CD14-positive monocyte (primary cell): ENCODE results near the gene HIF3A. TPM values are rescaled to one million over a fixed set of nuclear protein-coding genes. Genes with fewer than 3 reads are reported as not detected.

Experiments used
- DNase-seq, 3 donors: peaks; one replicate each; pipeline ENCODE4 v3.0.0-alpha.2; 2011 to 2022
- H2AFZ ChIP-seq: 2 replicates; pipeline ENCODE4 v1.6.0; 2012; ENCODE audit warnings: mild to moderate bottlenecking, low read depth, low read length, inconsistent platforms; ENCODE audit not compliant: insufficient read depth, poor library complexity, severe bottlenecking
- H3K27ac ChIP-seq, 2 donors: 1 replicate in 1 of 2; 2 replicates in 1 of 2; pipeline ENCODE4 v1.5.1; 2012 to 2013; ENCODE audit warnings: low read length in 2 of 2, control low read depth in 1 of 2, inconsistent platforms in 1 of 2, low read depth in 1 of 2, mild to moderate bottlenecking in 1 of 2
- H3K27me3 ChIP-seq, 2 donors: one replicate each; pipeline versions ENCODE4 v1.6.0 to v1.6.1; 2011 to 2013; ENCODE audit warnings: low read length in 2 of 2; ENCODE audit not compliant: control insufficient read depth in 2 of 2, insufficient read depth in 2 of 2
- H3K36me3 ChIP-seq, 2 donors: replicated peaks in 1 of 2; 1 replicate in 1 of 2; 2 replicates in 1 of 2; pipeline versions ENCODE4 v1.5.1 to v1.6.1; 2012 to 2013; ENCODE audit warnings: low read length in 2 of 2, control low read depth in 1 of 2, inconsistent platforms in 1 of 2, mild to moderate bottlenecking in 1 of 2; ENCODE audit not compliant: insufficient read depth in 2 of 2, control insufficient read depth in 1 of 2
- H3K4me1 ChIP-seq, 2 donors: 1 replicate in 1 of 2; 2 replicates in 1 of 2; pipeline versions ENCODE4 v1.5.1 to v1.6.1; 2012 to 2013; ENCODE audit warnings: low read length in 2 of 2, control low read depth in 1 of 2, inconsistent platforms in 1 of 2, mild to moderate bottlenecking in 1 of 2, moderate library complexity in 1 of 2; ENCODE audit not compliant: insufficient read depth in 2 of 2, control insufficient read depth in 1 of 2
- H3K4me2 ChIP-seq: replicated peaks from 2 replicates; pipeline ENCODE3; 2012; ENCODE audit warnings: low read length, moderate library complexity, mild to moderate bottlenecking; ENCODE audit not compliant: poor library complexity, severe bottlenecking; ENCODE audit errors: extremely low read depth
- H3K4me3 ChIP-seq, 3 experiments: fragments of 200-600 bp in 1 of 3; sonication (generic) in 1 of 3; replicated peaks in 1 of 3; 1 replicate in 2 of 3; 2 replicates in 1 of 3; pipeline ENCODE4 v1.5.1; 2011 to 2013; ENCODE audit warnings: low read length in 3 of 3, mild to moderate bottlenecking in 3 of 3, control low read depth in 2 of 3, low read depth in 2 of 3, inconsistent platforms in 1 of 3, moderate library complexity in 1 of 3
- H3K79me2 ChIP-seq: 2 replicates; pipeline ENCODE4 v1.6.0; 2012; ENCODE audit warnings: mild to moderate bottlenecking, control low read depth, inconsistent platforms, low read length, moderate library complexity; ENCODE audit not compliant: insufficient read depth
- H3K9ac ChIP-seq: 2 replicates; pipeline ENCODE4 v1.6.0; 2017; ENCODE audit warnings: low read length, mild to moderate bottlenecking; ENCODE audit not compliant: insufficient read depth, poor library complexity, severe bottlenecking
- H3K9me3 ChIP-seq, 2 donors: replicated peaks in 1 of 2; 1 replicate in 1 of 2; 2 replicates in 1 of 2; pipeline versions ENCODE4 v1.5.1 to v1.6.1; 2012 to 2013; ENCODE audit warnings: low read length in 2 of 2, control low read depth in 1 of 2; ENCODE audit not compliant: control insufficient read depth in 1 of 2, insufficient read depth in 1 of 2
- H4K20me1 ChIP-seq: 2 replicates; pipeline ENCODE4 v1.6.0; 2012; ENCODE audit warnings: mild to moderate bottlenecking, low read length, control low read depth, moderate library complexity; ENCODE audit not compliant: insufficient read depth
- H3K27ac Mint-ChIP-seq, 7 donors: one replicate each; pipeline ENCODE4 v1.8.0; 2020; ENCODE audit warnings: mild to moderate bottlenecking in 7 of 7, mixed read lengths in 7 of 7, moderate library complexity in 6 of 7, inconsistent platforms in 2 of 7
- H3K27me3 Mint-ChIP-seq, 3 donors: one replicate each; pipeline ENCODE4 v1.8.0; 2021 to 2022; ENCODE audit warnings: low read depth in 3 of 3, mild to moderate bottlenecking in 3 of 3, mixed read lengths in 3 of 3, moderate library complexity in 3 of 3, inconsistent platforms in 1 of 3
- H3K36me3 Mint-ChIP-seq, 2 donors: one replicate each; pipeline ENCODE4 v1.8.0; 2020; ENCODE audit warnings: mixed read lengths in 2 of 2, inconsistent platforms in 1 of 2, mild to moderate bottlenecking in 1 of 2
- H3K4me1 Mint-ChIP-seq: one replicate; pipeline ENCODE4 v1.8.0; 2020; ENCODE audit warnings: mild to moderate bottlenecking, mixed read lengths
- H3K4me3 Mint-ChIP-seq, 2 donors: one replicate each; pipeline ENCODE4 v1.8.0; 2020; ENCODE audit warnings: mild to moderate bottlenecking in 2 of 2, mixed read lengths in 2 of 2, moderate library complexity in 1 of 2
- H3K9me3 Mint-ChIP-seq, 7 donors: one replicate each; pipeline ENCODE4 v1.8.0; 2020 to 2022; ENCODE audit warnings: mixed read lengths in 7 of 7, mild to moderate bottlenecking in 6 of 7, moderate library complexity in 6 of 7, inconsistent platforms in 2 of 7
- CTCF ChIP-seq: fragments of 200-600 bp; IDR thresholded peaks from one replicate; pipeline ENCODE4 v1.8.0; 2022; ENCODE audit warnings: antibody characterized with exemption, mild to moderate bottlenecking
- WGBS: methylation state at CpG from one replicate; pipeline ENCODE4 v1.1.5; 2013; ENCODE audit warnings: missing lambda C conversion rate; ENCODE audit not compliant: insufficient coverage; 5-methylcytosine and 5-hydroxymethylcytosine counted together
- intact Hi-C, 2 donors: fragments of 100-400 bp; cut with micrococcal nuclease; formaldehyde crosslinking; loops; one replicate each; pipeline versions ENCODE4 v1.15.0 to v1.15.1; 2023
- polyA plus RNA-seq, 3 donors: library from polyadenylated mRNA; depleted of rRNA in 1 of 3; unstranded in 2 of 3; stranded (reverse) in 1 of 3; fragments of 300-500 nt in 2 of 3; fragments of >200 nt in 1 of 3; fragmentation: Illumina TruSeq in 2 of 3; gene quantifications; 1 replicate in 2 of 3; 2 replicates in 1 of 3; pipeline ENCODE4 v1.2.3, GENCODE V29; 2012 to 2021

The HIF3A gene
- polyA plus RNA-seq, 3 donors = not detected

DNA sequence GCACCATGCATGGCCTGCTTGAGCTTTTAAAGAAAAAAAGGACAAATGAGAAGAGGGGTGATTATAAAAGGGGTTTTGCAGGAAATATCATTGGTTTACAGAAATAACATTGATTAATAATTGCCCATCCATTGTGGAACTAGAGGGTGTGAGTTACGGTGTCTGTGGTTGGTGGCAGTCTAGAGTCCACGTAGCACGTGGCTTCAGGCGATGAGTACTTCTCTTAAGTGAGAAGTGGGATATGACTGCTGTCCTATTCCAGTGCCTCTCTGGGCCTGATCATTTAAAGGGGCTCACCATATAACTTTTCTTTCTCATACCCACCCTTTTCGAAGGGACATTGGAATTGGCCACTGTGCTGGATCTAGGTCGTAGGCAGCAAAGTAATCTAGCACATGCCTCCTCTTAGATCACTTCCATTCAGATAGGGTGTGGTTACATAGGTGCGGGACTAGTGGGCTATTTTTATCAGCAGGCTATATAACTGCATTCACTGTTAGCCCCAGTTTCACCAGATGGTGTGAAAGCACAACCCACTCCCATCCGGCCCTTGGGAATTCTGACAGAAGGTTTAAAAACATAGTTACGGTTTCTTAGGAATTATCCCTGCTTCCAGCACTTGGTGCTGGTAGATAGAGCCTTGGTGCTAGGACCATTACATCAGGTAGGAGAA, 69.9 kb downstream of the HIF3A start:
- WGBS = 100% methylated on average over 1 of the region's 9 CpGs
- Histone ChIP-seq H3K27me3 (no peaks in the 10 kb centered on the region), H4K20me1 (peaks cover 30% of the 10 kb centered on the region), H3K27ac (no peak overlapping the region), H3K36me3 (peaks cover 24 to 65% of the 10 kb centered on the region in 2 donors), H3K79me2 (peaks cover 28% of the 10 kb centered on the region), H3K4me2 (no peak overlapping the region), H3K4me3 (no peak overlapping the region), H2AFZ (no peak overlapping the region), H3K9ac (no peak overlapping the region), H3K9me3 (no peaks in the 10 kb centered on the region), H3K4me1 (no peaks in the 10 kb centered on the region)
- no peak for TF ChIP-seq CTCF
- Mint-ChIP-seq H3K4me1 (no peaks in the 10 kb centered on the region), H3K4me3 (no peak overlapping the region), H3K27me3 (peaks cover 0 to 1% (median 0%) of the 10 kb centered on the region in 3 donors), H3K9me3 (no peaks in the 10 kb centered on the region), H3K36me3 (peaks cover 35 to 57% of the 10 kb centered on the region in 2 donors), H3K27ac (no peak overlapping the region)
- DNase-seq = no peak
- intact Hi-C loops = no loop called here

DNA sequence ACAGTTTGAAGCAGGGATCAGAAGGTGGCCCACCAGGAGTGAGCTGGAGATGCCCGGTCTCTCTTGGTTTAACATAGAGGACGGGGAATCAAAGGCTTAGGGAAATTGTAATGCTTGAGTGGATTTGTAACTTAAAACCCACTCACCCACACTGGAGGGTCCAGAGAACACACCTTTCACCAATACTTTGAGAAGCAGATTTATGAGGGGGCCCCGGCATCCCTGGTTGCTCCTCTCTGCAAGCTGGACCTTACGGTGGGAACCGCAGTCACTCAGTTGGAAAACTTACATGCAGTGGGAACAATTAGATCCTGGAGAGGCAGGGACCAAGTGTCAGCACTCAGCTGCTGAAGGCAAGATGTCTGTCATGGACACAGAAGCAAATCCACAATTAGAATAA, 70.6 kb downstream of the HIF3A start:
- H3K4me3 Mint-ChIP-seq = no peak overlapping the region
- Histone ChIP-seq H3K9me3 (no peaks in the 10 kb centered on the region), H3K4me3 (no peak overlapping the region), H3K36me3 (peaks cover 27 to 65% of the 10 kb centered on the region in 2 donors), H3K9ac (no peak overlapping the region), H2AFZ (no peak overlapping the region), H3K4me1 (no peaks in the 10 kb centered on the region), H3K4me2 (no peak overlapping the region), H3K27me3 (no peaks in the 10 kb centered on the region), H4K20me1 (peaks cover 34% of the 10 kb centered on the region), H3K27ac (no peak overlapping the region), H3K79me2 (peaks cover 28% of the 10 kb centered on the region)
- intact Hi-C loops = no loop called here
- no peak for DNase-seq
- H3K27ac Mint-ChIP-seq = no peak overlapping the region
- H3K36me3 Mint-ChIP-seq = peaks cover 39 to 60% of the 10 kb centered on the region in 2 donors
- no CpG with 5 or more reads among the region's 5 CpGs for WGBS
- H3K4me1 Mint-ChIP-seq = no peaks in the 10 kb centered on the region
- H3K9me3 Mint-ChIP-seq = no peaks in the 10 kb centered on the region
- H3K27me3 Mint-ChIP-seq = peaks cover 0 to 1% (median 0%) of the 10 kb centered on the region in 3 donors
- TF ChIP-seq CTCF = no peak
